ENCODE data around the gene SYNPO.

The SYNPO gene

DNA sequence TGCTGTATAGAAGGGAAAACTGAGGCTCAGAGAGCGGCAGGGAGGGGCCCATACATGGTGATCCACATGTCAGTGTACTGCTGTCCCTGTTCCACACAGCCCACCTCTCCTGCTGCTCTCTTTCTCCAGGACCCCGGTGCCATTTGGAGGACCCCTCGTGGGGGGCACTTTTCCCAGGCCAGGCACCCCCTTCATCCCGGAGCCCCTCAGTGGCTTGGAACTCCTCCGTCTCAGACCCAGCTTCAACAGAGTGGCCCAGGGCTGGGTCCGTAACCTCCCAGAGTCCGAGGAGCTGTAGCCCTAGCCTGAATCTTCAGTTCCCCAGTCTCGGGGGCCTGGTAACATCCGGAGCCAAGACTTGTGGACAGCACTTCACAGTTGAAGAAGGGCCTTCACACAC lies 36.1 kb downstream of the SYNPO start:
- no peaks in the 10 kb centered on the region for H3K9me3 Mint-ChIP-seq
- H3K27ac Mint-ChIP-seq, result no peak overlapping the region
- H3K4me1 Mint-ChIP-seq (ENCODE audit: low read depth), result peaks cover 7% of the 10 kb centered on the region
- H3K27me3 Mint-ChIP-seq, result peaks cover 3% of the 10 kb centered on the region
- H3K36me3 Mint-ChIP-seq (ENCODE audit: low read depth), result peaks cover 10% of the 10 kb centered on the region
- H3K4me3 Mint-ChIP-seq, result no peak overlapping the region

- H3K4me3 Mint-ChIP-seq, result no peak overlapping the region
- H3K27me3 Mint-ChIP-seq, result no peaks in the 10 kb centered on the region
- H3K27ac Mint-ChIP-seq, result no peak overlapping the region
- peaks cover 64% of the 10 kb centered on the region for H3K36me3 Mint-ChIP-seq (ENCODE audit: low read depth)
- no peaks in the 10 kb centered on the region for H3K9me3 Mint-ChIP-seq
- H3K4me1 Mint-ChIP-seq (ENCODE audit: low read depth), result no peaks in the 10 kb centered on the region
These were observed 48.7 kb downstream of the SYNPO start for GRCh38 chr5:150689120-150689519.

- Mint-ChIP-seq H3K36me3 (ENCODE audit: low read depth) (peaks cover 73% of the 10 kb centered on the region), H3K27ac (no peak overlapping the region)
These were observed 50.3 kb downstream of the SYNPO start for GRCh38 chr5:150690760-150691159.

GRCh38 chr5:150692276-150692675 lies 51.8 kb downstream of the SYNPO start:
- Mint-ChIP-seq H3K36me3 (ENCODE audit: low read depth) (peaks cover 78% of the 10 kb centered on the region), H3K4me1 (ENCODE audit: low read depth) (no peaks in the 10 kb centered on the region), H3K4me3 (no peak overlapping the region), H3K9me3 (no peaks in the 10 kb centered on the region), H3K27ac (peak overlapping the region; percentile 63), H3K27me3 (no peaks in the 10 kb centered on the region)

More at GRCh38 chr5:150690760-150691159, 50.3 kb downstream of the SYNPO start:
- Mint-ChIP-seq H3K4me1 (ENCODE audit: low read depth) (no peaks in the 10 kb centered on the region), H3K27me3 (no peaks in the 10 kb centered on the region), H3K4me3 (no peak overlapping the region), H3K9me3 (no peaks in the 10 kb centered on the region)

- Mint-ChIP-seq H3K4me1 (ENCODE audit: low read depth) (no peaks in the 10 kb centered on the region), H3K9me3 (no peaks in the 10 kb centered on the region), H3K36me3 (ENCODE audit: low read depth) (peaks cover 85% of the 10 kb centered on the region), H3K4me3 (no peak overlapping the region), H3K27ac (no peak overlapping the region), H3K27me3 (no peaks in the 10 kb centered on the region)
These were observed 54.2 kb downstream of the SYNPO start for GRCh38 chr5:150694612-150695011.

- Mint-ChIP-seq H3K27me3 (no peaks in the 10 kb centered on the region), H3K27ac (no peak overlapping the region), H3K4me3 (no peak overlapping the region), H3K36me3 (ENCODE audit: low read depth) (peaks cover 37% of the 10 kb centered on the region), H3K4me1 (ENCODE audit: low read depth) (peaks cover 5% of the 10 kb centered on the region), H3K9me3 (no peaks in the 10 kb centered on the region)
These were observed 59.8 kb downstream of the SYNPO start for GRCh38 chr5:150700246-150700593.

DNA sequence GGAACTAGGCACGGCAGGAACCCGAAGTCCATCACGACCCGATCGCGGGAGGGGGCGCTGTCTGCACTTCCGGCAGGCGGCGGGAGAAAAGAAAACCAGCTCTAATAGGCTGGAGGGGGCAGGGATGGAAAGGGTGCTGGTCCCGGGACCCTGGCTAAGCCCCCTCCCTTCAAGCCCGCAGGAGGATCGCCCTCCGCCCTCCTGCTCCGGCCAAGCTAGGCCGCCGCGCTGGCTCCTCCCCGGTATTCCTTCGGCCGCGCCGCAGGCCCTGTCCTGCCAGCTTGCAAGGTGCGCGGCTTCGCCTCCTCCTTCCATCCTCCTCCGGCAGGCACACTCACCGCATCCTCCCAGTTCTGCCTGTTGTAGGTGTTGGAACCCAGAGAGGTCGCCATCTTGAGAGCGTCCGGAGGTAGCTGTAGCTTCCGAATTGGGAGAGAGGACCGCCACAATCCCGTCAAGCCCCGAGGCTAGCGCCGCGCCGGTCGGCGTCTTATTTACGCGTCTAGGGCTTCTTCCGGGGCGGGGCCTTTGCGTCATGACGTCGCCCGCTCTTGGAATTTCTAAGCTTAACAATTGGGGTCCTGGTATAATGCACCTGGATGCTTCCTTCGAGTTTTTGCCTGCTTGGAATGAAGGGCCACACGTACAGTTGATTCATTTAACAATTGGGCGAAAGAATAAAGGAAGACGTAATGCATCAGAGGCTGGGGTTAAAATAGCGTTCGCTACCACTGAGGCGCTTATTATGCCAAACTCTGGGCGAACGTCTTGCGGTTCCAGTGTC lies 60.3 kb downstream of the SYNPO start, which contains the start of gene RBM22:
TSS of gene RBM22 (minus strand) at position 469 of the 784 bp plus-strand sequence. CDS start at position 392, 77 bp downstream.
- Mint-ChIP-seq H3K4me1 (ENCODE audit: low read depth) (peaks cover 5% of the 10 kb centered on the region), H3K36me3 (ENCODE audit: low read depth) (peaks cover 31% of the 10 kb centered on the region), H3K9me3 (no peaks in the 10 kb centered on the region), H3K4me3 (no peak within 1 kb of the TSS), H3K27me3 (no peaks in the 10 kb centered on the region), H3K27ac (no peak within 1 kb of the TSS)

GRCh38 chr5:150703762-150704161 lies 63.3 kb downstream of the SYNPO start:
- no peak overlapping the region for H3K27ac Mint-ChIP-seq

DNA sequence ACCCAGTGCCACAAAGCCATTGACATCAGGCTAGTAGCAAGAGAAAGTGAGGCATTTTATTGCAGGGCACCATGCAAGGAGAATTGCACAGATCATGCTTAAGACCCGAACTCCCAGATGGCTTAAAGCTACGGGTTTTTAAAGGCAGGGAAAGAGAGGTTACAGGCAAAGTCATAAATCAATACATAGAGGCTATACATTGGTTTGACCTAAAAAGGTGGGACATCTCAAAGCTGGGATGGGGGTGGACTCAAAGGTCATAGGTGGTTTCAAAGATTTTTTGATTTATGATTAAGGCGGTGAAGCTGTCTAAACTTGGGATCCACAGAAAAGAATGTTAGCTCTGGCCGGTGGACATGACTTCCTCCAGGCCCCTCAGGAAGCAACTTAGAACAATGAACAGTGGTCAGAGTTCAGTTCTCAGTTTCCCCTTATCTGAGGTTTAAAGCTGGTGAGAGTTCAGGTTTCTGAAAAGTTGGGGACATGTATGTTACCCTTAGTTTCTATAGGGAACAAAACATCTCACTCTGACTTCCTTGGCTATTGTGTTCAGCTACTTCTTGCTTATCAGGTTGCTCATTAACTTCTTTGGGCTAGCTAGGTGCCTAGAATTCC lies 66.4 kb downstream of the SYNPO start:
- Mint-ChIP-seq H3K9me3 (no peaks in the 10 kb centered on the region), H3K4me1 (ENCODE audit: low read depth) (no peaks in the 10 kb centered on the region), H3K36me3 (ENCODE audit: low read depth) (peaks cover 28% of the 10 kb centered on the region), H3K4me3 (no peak overlapping the region), H3K27me3 (no peaks in the 10 kb centered on the region), H3K27ac (no peak overlapping the region)

More at GRCh38 chr5:150703762-150704161, 63.3 kb downstream of the SYNPO start:
- Mint-ChIP-seq H3K36me3 (ENCODE audit: low read depth) (peaks cover 11% of the 10 kb centered on the region), H3K4me3 (no peak overlapping the region), H3K9me3 (no peaks in the 10 kb centered on the region), H3K4me1 (ENCODE audit: low read depth) (peaks cover 5% of the 10 kb centered on the region), H3K27me3 (no peaks in the 10 kb centered on the region)

Measured in stimulated activated naive CD8-positive, alpha-beta T cell treated with anti-CD3 and anti-CD28 coated beads, Interleukin-15, Interleukin-2, amounts not matched to agents 100 ng/mL and 50 ng/mL, for 24 hours (primary cell).